DOHH2 (cell line): ENCODE data around the gene MCC.

Source experiments
- H3F3A ChIP-seq: fragments of 200-600 bp; sonication (generic), shearing (Covaris generic); 2 replicates; pipeline ENCODE4 v1.6.0; 2016; ENCODE audit warnings: antibody characterized with exemption, mild to moderate bottlenecking; ENCODE audit not compliant: control insufficient read depth, insufficient read depth
- H3K27ac ChIP-seq: fragments of 200-600 bp; sonication (generic); 2 replicates; pipeline ENCODE4 v1.5.1; 2014; ENCODE audit warnings: low read depth, mild to moderate bottlenecking, low read length, moderate library complexity
- H3K27me3 ChIP-seq: fragments of 200-600 bp; sonication (generic); 2 replicates; pipeline ENCODE4 v1.6.1; 2014; ENCODE audit warnings: mild to moderate bottlenecking, low read length, mixed read lengths; ENCODE audit not compliant: control insufficient read depth
- H3K36me3 ChIP-seq: fragments of 200-600 bp; sonication (generic); 2 replicates; pipeline ENCODE4 v1.6.1; 2014; ENCODE audit warnings: mild to moderate bottlenecking, low read length, moderate library complexity, mixed read lengths; ENCODE audit not compliant: control insufficient read depth
- H3K4me1 ChIP-seq: fragments of 200-600 bp; sonication (generic); 2 replicates; pipeline ENCODE4 v1.6.1; 2014; ENCODE audit warnings: mild to moderate bottlenecking, low read length, mixed read lengths; ENCODE audit not compliant: control insufficient read depth
- H3K4me2 ChIP-seq: fragments of 200-600 bp; sonication (generic); 2 replicates; pipeline ENCODE4 v1.6.0; 2014; ENCODE audit warnings: mild to moderate bottlenecking, low read length, moderate library complexity
- H3K4me3 ChIP-seq: fragments of 200-600 bp; sonication (generic); 2 replicates; pipeline ENCODE4 v1.5.1; 2014; ENCODE audit warnings: mild to moderate bottlenecking, low read length, mixed read lengths
- H3K79me2 ChIP-seq: fragments of 200-600 bp; sonication (generic); 2 replicates; pipeline ENCODE4 v1.6.1; 2014; ENCODE audit warnings: mild to moderate bottlenecking, low read length, mixed read lengths; ENCODE audit not compliant: control insufficient read depth
- H3K9me2 ChIP-seq: fragments of 200-600 bp; sonication (generic); replicated peaks from 2 replicates; pipeline ENCODE4 v1.6.1; 2014; ENCODE audit warnings: mild to moderate bottlenecking, low read length, mixed read lengths; ENCODE audit not compliant: control insufficient read depth
- H3K9me3 ChIP-seq: fragments of 200-600 bp; sonication (generic); 2 replicates; pipeline ENCODE4 v1.6.1; 2014; ENCODE audit warnings: antibody characterized with exemption, low read length, mixed read lengths; ENCODE audit not compliant: control insufficient read depth, insufficient read depth
- H4K20me1 ChIP-seq: fragments of 200-600 bp; sonication (generic); 2 replicates; pipeline ENCODE4 v1.6.0; 2014; ENCODE audit warnings: low read depth, mild to moderate bottlenecking, antibody characterized with exemption, low read length, moderate library complexity; ENCODE audit not compliant: control insufficient read depth, insufficient read depth
- EZH2phosphoT487 ChIP-seq: fragments of 200-600 bp; sonication (generic); IDR thresholded peaks from 2 replicates; pipeline ENCODE4 v1.6.1; 2017; ENCODE audit warnings: borderline replicate concordance, mild to moderate bottlenecking, antibody characterized with exemption, low read length, moderate library complexity, mixed read lengths
- TF ChIP-seq, protein P1 (sequence below): fragments of 200-600 bp; sonication (generic); IDR thresholded peaks from one replicate; pipeline ENCODE4 v1.5.1; 2014; ENCODE audit warnings: antibody characterized with exemption, mild to moderate bottlenecking, low read depth, low read length; ENCODE audit not compliant: poor library complexity, severe bottlenecking

Gene MCC

DNA sequence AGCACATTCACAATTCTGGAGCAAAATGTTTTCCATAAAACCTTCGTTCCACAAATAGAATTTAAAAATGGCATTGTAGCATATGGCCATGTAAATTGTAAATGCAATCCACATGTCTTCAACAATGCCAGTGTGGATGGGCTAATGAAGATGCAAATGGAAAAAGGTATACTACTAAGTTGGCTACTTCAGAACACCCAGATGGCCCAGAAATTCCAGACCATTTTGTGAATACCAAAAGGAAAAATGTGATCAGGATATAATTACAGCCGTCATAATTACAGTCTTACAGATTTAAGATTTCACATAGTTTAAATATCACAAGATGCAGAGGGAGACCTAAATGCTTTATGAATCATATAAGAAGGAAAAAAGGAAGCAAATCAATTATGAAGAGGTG, 170.6 kb downstream of the MCC start:
- TF ChIP-seq EZH2phosphoT487 = no peak
- TF ChIP-seq, protein P1, sequence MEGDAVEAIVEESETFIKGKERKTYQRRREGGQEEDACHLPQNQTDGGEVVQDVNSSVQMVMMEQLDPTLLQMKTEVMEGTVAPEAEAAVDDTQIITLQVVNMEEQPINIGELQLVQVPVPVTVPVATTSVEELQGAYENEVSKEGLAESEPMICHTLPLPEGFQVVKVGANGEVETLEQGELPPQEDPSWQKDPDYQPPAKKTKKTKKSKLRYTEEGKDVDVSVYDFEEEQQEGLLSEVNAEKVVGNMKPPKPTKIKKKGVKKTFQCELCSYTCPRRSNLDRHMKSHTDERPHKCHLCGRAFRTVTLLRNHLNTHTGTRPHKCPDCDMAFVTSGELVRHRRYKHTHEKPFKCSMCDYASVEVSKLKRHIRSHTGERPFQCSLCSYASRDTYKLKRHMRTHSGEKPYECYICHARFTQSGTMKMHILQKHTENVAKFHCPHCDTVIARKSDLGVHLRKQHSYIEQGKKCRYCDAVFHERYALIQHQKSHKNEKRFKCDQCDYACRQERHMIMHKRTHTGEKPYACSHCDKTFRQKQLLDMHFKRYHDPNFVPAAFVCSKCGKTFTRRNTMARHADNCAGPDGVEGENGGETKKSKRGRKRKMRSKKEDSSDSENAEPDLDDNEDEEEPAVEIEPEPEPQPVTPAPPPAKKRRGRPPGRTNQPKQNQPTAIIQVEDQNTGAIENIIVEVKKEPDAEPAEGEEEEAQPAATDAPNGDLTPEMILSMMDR = no peak
- H3K27me3 ChIP-seq = no peaks in the 10 kb centered on the region
- H4K20me1 ChIP-seq = no peaks in the 10 kb centered on the region
- H3K4me2 ChIP-seq = no peak overlapping the region
- H3K9me3 ChIP-seq = no peaks in the 10 kb centered on the region
- no peaks in the 10 kb centered on the region for H3K79me2 ChIP-seq
- no peaks in the 10 kb centered on the region for H3F3A ChIP-seq
- H3K4me3 ChIP-seq = no peak overlapping the region
- no peaks in the 10 kb centered on the region for H3K4me1 ChIP-seq
- no peaks in the 10 kb centered on the region for H3K36me3 ChIP-seq
- H3K9me2 ChIP-seq = no peaks in the 10 kb centered on the region
- H3K27ac ChIP-seq = no peak overlapping the region

- Histone ChIP-seq H3K36me3 (no peaks in the 10 kb centered on the region), H3K79me2 (no peaks in the 10 kb centered on the region), H3K27ac (no peak overlapping the region), H3K4me3 (no peak overlapping the region), H3K9me3 (no peaks in the 10 kb centered on the region), H4K20me1 (no peaks in the 10 kb centered on the region), H3K4me2 (no peak overlapping the region), H3F3A (no peaks in the 10 kb centered on the region), H3K9me2 (no peaks in the 10 kb centered on the region), H3K4me1 (no peaks in the 10 kb centered on the region), H3K27me3 (no peaks in the 10 kb centered on the region)
- TF ChIP-seq, protein P1 = no peak
- no peak for TF ChIP-seq EZH2phosphoT487
These were observed 177.0 kb downstream of the MCC start for GRCh38 chr5:113311301-113311700.

GRCh38 chr5:113302120-113302519, 186.1 kb downstream of the MCC start:
- Histone ChIP-seq H3K27ac (no peak overlapping the region), H3K36me3 (no peaks in the 10 kb centered on the region), H3K9me3 (no peaks in the 10 kb centered on the region), H3F3A (no peaks in the 10 kb centered on the region), H3K4me1 (no peaks in the 10 kb centered on the region), H3K9me2 (no peaks in the 10 kb centered on the region), H4K20me1 (no peaks in the 10 kb centered on the region), H3K79me2 (no peaks in the 10 kb centered on the region), H3K27me3 (0 out of 2 replicates have a peak, but pooled peaks cover 3% of the 10 kb centered on the region), H3K4me3 (no peak overlapping the region), H3K4me2 (no peak overlapping the region)
- TF ChIP-seq, protein P1 = no peak
- no peak for TF ChIP-seq EZH2phosphoT487

DNA sequence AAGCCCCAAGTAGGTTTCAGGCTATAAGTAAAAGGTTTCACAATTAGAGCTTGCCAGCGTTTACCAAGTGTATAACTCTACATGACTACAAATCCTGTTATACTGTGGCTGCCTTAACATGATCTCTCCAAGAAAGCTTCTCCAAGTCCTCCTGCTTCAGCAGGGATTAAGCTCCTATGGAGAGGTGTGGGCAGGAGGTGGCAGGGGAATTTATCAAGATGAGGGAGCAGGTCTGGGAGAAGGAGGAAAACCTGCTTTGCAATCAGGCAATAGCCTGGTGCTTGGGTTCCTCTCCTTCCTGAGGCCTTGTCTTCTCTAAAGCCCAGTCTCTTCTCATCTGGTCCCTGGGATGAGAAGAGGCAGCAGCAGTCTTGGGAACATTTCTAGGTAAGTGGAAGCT, 188.7 kb downstream of the MCC start:
- peaks cover 22% of the 10 kb centered on the region for H3K27me3 ChIP-seq

More for the DNA sequence above, 188.7 kb downstream of the MCC start:
- H3F3A ChIP-seq = no peaks in the 10 kb centered on the region
- peaks cover 8% of the 10 kb centered on the region for H3K4me1 ChIP-seq
- no peaks in the 10 kb centered on the region for H3K9me2 ChIP-seq
- no peaks in the 10 kb centered on the region for H4K20me1 ChIP-seq
- no peaks in the 10 kb centered on the region for H3K9me3 ChIP-seq
- H3K27ac ChIP-seq = no peak overlapping the region
- H3K4me2 ChIP-seq = no peak overlapping the region
- H3K36me3 ChIP-seq = no peaks in the 10 kb centered on the region
- H3K79me2 ChIP-seq = no peaks in the 10 kb centered on the region
- TF ChIP-seq EZH2phosphoT487 = no peak
- TF ChIP-seq, protein P1 = no peak
- H3K4me3 ChIP-seq = no peak overlapping the region
